Tibial nerve (tissue), 4 donors: ENCODE measurements around the gene RANBP2. TPM values are rescaled to one million over a fixed set of nuclear protein-coding genes. Genes with fewer than 3 reads are reported as not detected.

Experiments used
- DNase-seq, 2 donors: peaks; one replicate each; pipeline ENCODE4 v3.0.0-alpha.2; 2019; ENCODE audit warnings: low spot score in 2 of 2
- H3K27ac ChIP-seq, 4 donors: fragments of 200-600 bp; sonication (generic) in 3 of 4; one replicate each; pipeline ENCODE4 v1.5.1; 2017 to 2019; ENCODE audit warnings: mild to moderate bottlenecking in 1 of 4
- H3K27me3 ChIP-seq, 2 donors: fragments of 200-600 bp; sonication (generic) in 1 of 2; one replicate each; pipeline versions ENCODE4 v1.5.1 to v1.6.0; 2017 to 2019
- H3K36me3 ChIP-seq, 3 donors: fragments of 200-600 bp; sonication (generic); one replicate each; pipeline ENCODE4 v1.5.1; 2018 to 2019
- H3K4me1 ChIP-seq, 4 donors: fragments of 200-600 bp; sonication (generic) in 3 of 4; one replicate each; pipeline ENCODE4 v1.5.1; 2017 to 2019
- H3K4me3 ChIP-seq, 4 donors: fragments of 200-600 bp; sonication (generic) in 3 of 4; one replicate each; pipeline ENCODE4 v1.5.1; 2017 to 2019; ENCODE audit warnings: mild to moderate bottlenecking in 1 of 4, moderate library complexity in 1 of 4
- H3K9me3 ChIP-seq, 4 donors: fragments of 200-600 bp; sonication (generic) in 3 of 4; one replicate each; pipeline ENCODE4 v1.5.1; 2017 to 2019
- EP300 ChIP-seq, 2 donors: sonication (generic); formaldehyde crosslinking; IDR thresholded peaks; one replicate each; pipeline ENCODE4 v1.6.1; 2017; ENCODE audit warnings: antibody characterized with exemption in 2 of 2, mild to moderate bottlenecking in 1 of 2
- POLR2A ChIP-seq, 2 donors: fragments of 450-650 bp; IDR thresholded peaks; one replicate each; pipeline ENCODE4 v1.6.1; 2017; ENCODE audit warnings: antibody characterized with exemption in 2 of 2, mild to moderate bottlenecking in 2 of 2, moderate library complexity in 2 of 2
- WGBS, 2 donors: methylation state at CpG; one replicate each; pipeline ENCODE4 v1.1.5; 2018; 5-methylcytosine and 5-hydroxymethylcytosine counted together
- small RNA-seq: library from RNA; depleted of rRNA; stranded (forward); fragments of <200 nt; gene quantifications from one replicate; pipeline ENCODE3, GENCODE V24; 2016
- total RNA-seq, 4 donors: library from RNA; depleted of rRNA; stranded (reverse); fragments of >200 nt; gene quantifications; one replicate each; pipeline ENCODE4 v1.1.0, GENCODE V29; 2016
- TF ChIP-seq, protein P1 (sequence below), 5 experiments: fragments of 200-600 bp in 3 of 5; fragments of 450-650 bp in 2 of 5; sonication (generic) in 3 of 5; IDR thresholded peaks; one replicate each; pipeline ENCODE4 v1.5.1; 2016 to 2019; ENCODE audit warnings: antibody characterized with exemption in 5 of 5, mild to moderate bottlenecking in 3 of 5, moderate library complexity in 2 of 5

Gene RANBP2
- total RNA-seq, 4 donors from 2014 or later = 47.4 to 72.8 (median 61.5) TPM

DNA sequence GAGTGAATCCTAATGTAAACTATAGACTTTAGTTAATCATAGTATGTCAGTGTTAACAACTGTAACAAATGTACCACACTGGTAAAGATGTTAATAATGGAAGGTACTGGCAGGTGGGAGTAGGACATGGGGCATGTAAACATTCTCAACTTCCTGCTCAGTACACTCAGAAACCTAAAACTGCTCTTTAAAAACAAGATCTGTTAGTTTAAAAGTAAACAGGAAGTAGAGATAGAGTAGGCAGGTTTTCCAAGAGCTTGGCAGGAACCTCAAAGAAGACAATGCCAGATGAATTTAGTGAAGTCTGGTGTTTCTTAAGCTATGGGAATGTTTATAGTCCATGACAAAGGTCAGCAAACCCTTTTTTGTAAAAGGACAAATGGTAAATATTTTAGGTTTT lies 113.9 kb downstream of the RANBP2 start:
- Histone ChIP-seq H3K4me1 (no peaks in the 10 kb centered on the region), H3K27ac (no peak overlapping the region), H3K4me3 (no peak overlapping the region), H3K36me3 (peaks cover 0 to 4% (median 0%) of the 10 kb centered on the region in 3 donors), H3K27me3 (no peaks in the 10 kb centered on the region), H3K9me3 (peaks cover 0 to 25% (median 3%) of the 10 kb centered on the region in 4 donors)
- DNase-seq = no peak
- TF ChIP-seq, protein P1, sequence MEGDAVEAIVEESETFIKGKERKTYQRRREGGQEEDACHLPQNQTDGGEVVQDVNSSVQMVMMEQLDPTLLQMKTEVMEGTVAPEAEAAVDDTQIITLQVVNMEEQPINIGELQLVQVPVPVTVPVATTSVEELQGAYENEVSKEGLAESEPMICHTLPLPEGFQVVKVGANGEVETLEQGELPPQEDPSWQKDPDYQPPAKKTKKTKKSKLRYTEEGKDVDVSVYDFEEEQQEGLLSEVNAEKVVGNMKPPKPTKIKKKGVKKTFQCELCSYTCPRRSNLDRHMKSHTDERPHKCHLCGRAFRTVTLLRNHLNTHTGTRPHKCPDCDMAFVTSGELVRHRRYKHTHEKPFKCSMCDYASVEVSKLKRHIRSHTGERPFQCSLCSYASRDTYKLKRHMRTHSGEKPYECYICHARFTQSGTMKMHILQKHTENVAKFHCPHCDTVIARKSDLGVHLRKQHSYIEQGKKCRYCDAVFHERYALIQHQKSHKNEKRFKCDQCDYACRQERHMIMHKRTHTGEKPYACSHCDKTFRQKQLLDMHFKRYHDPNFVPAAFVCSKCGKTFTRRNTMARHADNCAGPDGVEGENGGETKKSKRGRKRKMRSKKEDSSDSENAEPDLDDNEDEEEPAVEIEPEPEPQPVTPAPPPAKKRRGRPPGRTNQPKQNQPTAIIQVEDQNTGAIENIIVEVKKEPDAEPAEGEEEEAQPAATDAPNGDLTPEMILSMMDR (IDR thresholded peaks at IDR 0.05) = no peak
- no peak for TF ChIP-seq POLR2A (IDR thresholded peaks at IDR 0.05)
- no peak for TF ChIP-seq EP300 (IDR thresholded peaks at IDR 0.05)

DNA sequence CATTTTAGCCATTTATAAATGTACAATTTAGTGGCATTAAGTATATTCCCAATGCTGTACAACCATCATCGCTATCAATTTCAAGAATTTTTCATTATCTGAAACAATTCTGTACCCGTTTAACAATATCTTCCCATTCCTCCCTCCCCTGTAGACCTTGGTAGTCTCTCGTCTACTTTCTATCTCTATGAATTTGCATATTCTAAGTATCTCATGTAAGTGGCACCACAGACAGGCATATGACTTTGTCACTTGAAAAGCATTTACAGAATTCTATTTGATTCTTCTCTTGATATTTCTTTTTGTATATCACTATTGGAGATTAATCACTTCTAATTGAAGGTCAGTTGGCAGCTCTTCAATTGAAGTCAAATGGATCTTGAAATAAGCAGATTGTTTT lies 115.3 kb downstream of the RANBP2 start:
- no peak for DNase-seq
- 93 to 97% methylated on average over 3 of the region's 3 CpGs for WGBS, 2 donors
- Histone ChIP-seq H3K4me3 (no peak overlapping the region), H3K27ac (no peak overlapping the region), H3K9me3 (peaks cover 0 to 33% (median 4%) of the 10 kb centered on the region in 4 donors), H3K36me3 (peaks cover 0 to 4% (median 0%) of the 10 kb centered on the region in 3 donors), H3K27me3 (no peaks in the 10 kb centered on the region), H3K4me1 (no peaks in the 10 kb centered on the region)
- TF ChIP-seq EP300 (IDR thresholded peaks at IDR 0.05) = no peak
- TF ChIP-seq, protein P1 (IDR thresholded peaks at IDR 0.05) = no peak
- no peak for TF ChIP-seq POLR2A (IDR thresholded peaks at IDR 0.05)

DNA sequence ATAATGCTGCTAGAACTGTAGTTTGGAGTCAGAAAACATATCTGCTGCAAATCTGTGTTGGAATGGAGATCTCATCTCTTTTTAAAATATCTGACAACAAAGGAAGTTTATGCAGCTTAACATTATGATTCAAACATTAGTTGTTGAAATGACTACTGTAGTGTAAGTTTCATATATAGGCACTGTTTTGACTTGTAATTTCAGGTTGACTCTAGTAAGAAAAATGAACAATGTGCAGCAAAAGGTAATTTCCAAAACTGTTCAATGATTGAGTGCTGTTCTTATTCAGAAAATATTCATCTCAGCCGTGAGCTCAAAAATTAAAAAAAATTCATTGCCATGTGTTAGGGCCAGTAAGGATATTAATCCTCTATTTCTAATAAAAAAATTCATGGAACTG lies 115.8 kb downstream of the RANBP2 start:
- WGBS, 2 donors = 96 to 97% methylated on average over 1 of the region's 1 CpG
- TF ChIP-seq EP300 (IDR thresholded peaks at IDR 0.05) (no peak), POLR2A (IDR thresholded peaks at IDR 0.05) (no peak)
- TF ChIP-seq, protein P1 (IDR thresholded peaks at IDR 0.05) = no peak
- H3K4me1 ChIP-seq = no peaks in the 10 kb centered on the region
- H3K9me3 ChIP-seq = peaks cover 0 to 36% (median 6%) of the 10 kb centered on the region in 4 donors
- no peak overlapping the region for H3K4me3 ChIP-seq
- H3K36me3 ChIP-seq = peaks cover 0 to 4% (median 0%) of the 10 kb centered on the region in 3 donors
- DNase-seq = no peak
- no peaks in the 10 kb centered on the region for H3K27me3 ChIP-seq
- no peak overlapping the region for H3K27ac ChIP-seq

Small RNA genes within 50 kb of the gene (small RNA-seq; reads per million reads assigned to genes)
- gene AC010095.1 = not detected

Other genes with a start within 250 kb of the RANBP2 start
- gene LIMS1, start 185.0 kb upstream of the RANBP2 start, total RNA-seq = 10 to 100 TPM; 33.7 to 86.3 (median 49.2) TPM
- 1 to 10 TPM; 5.9 to 8.7 (median 6.5) TPM for gene CCDC138, start 67.3 kb downstream of the RANBP2 start, total RNA-seq